Keratinocyte (primary cell): Measurements from ENCODE around the gene AMDHD2. TPM values are rescaled to one million over a fixed set of nuclear protein-coding genes. Genes with fewer than 3 reads are reported as not detected.

Source experiments
- DNase-seq: peaks from one replicate; pipeline ENCODE4 v3.0.0-alpha.2; 2011; ENCODE audit warnings: low read depth, missing footprints, low spot score
- FAIRE-seq: peaks from 2 replicates; lab custom pipeline; 2011; peaks lifted over from hg19 to GRCh38; lab: Jason Lieb, UNC
- H2AFZ ChIP-seq: 2 replicates; pipeline ENCODE4 v1.6.0; 2012; ENCODE audit warnings: low read length, control low read depth, inconsistent platforms; ENCODE audit not compliant: control insufficient read depth
- H3K27ac ChIP-seq: 2 replicates; pipeline ENCODE4 v1.5.1; 2011; ENCODE audit warnings: low read length; ENCODE audit not compliant: control insufficient read depth, insufficient read depth
- H3K27me3 ChIP-seq: 3 replicates; pipeline ENCODE4 v1.6.0; 2011; ENCODE audit warnings: low read length; ENCODE audit not compliant: control insufficient read depth, insufficient read depth; ENCODE audit errors: extremely low read depth
- H3K36me3 ChIP-seq, 2 experiments: 2 replicates in 1 of 2; 3 replicates in 1 of 2; pipeline ENCODE4 v1.5.1; 2011; ENCODE audit warnings: low read length in 2 of 2, mild to moderate bottlenecking in 1 of 2; ENCODE audit not compliant: control insufficient read depth in 2 of 2, insufficient read depth in 2 of 2; ENCODE audit errors: extremely low read depth in 1 of 2
- H3K4me1 ChIP-seq: 3 replicates; pipeline ENCODE4 v1.5.1; 2011; ENCODE audit warnings: low read length; ENCODE audit not compliant: control insufficient read depth, insufficient read depth; ENCODE audit errors: extremely low read depth
- H3K4me2 ChIP-seq: 3 replicates; pipeline ENCODE4 v1.6.0; 2011; ENCODE audit warnings: low read depth, low read length; ENCODE audit not compliant: control insufficient read depth, insufficient read depth; ENCODE audit errors: extremely low read depth
- H3K4me3 ChIP-seq, 3 experiments: fragments of 200-600 bp in 1 of 3; sonication (generic) in 1 of 3; 2 replicates in 2 of 3; 3 replicates in 1 of 3; pipeline ENCODE4 v1.5.1; 2011 to 2016; ENCODE audit warnings: low read length in 3 of 3, mild to moderate bottlenecking in 3 of 3, control low read depth in 2 of 3, inconsistent platforms in 1 of 3, low read depth in 1 of 3, mixed read lengths in 1 of 3, mixed run types in 1 of 3, moderate library complexity in 1 of 3; ENCODE audit not compliant: control insufficient read depth in 2 of 3, insufficient read depth in 2 of 3; ENCODE audit errors: extremely low read depth in 1 of 3
- H3K79me2 ChIP-seq: 2 replicates; pipeline ENCODE4 v1.6.0; 2012; ENCODE audit warnings: low read length; ENCODE audit not compliant: control insufficient read depth, insufficient read depth
- H3K9ac ChIP-seq: 3 replicates; pipeline ENCODE4 v1.6.0; 2011; ENCODE audit warnings: low read length; ENCODE audit not compliant: control insufficient read depth, insufficient read depth; ENCODE audit errors: extremely low read depth
- H3K9me1 ChIP-seq: 3 replicates; pipeline ENCODE4 v1.6.0; 2011; ENCODE audit warnings: low read length; ENCODE audit not compliant: control insufficient read depth, insufficient read depth; ENCODE audit errors: extremely low read depth
- H3K9me3 ChIP-seq: 2 replicates; pipeline ENCODE4 v1.5.1; 2012; ENCODE audit warnings: low read depth, low read length; ENCODE audit not compliant: control insufficient read depth
- H4K20me1 ChIP-seq: 3 replicates; pipeline ENCODE4 v1.6.0; 2011; ENCODE audit warnings: low read length; ENCODE audit not compliant: control insufficient read depth, insufficient read depth; ENCODE audit errors: extremely low read depth
- EZH2 ChIP-seq: IDR thresholded peaks from one replicate; pipeline ENCODE4 v1.6.1; 2012; ENCODE audit warnings: inconsistent platforms, mild to moderate bottlenecking, low read length, moderate library complexity
- dilution Hi-C: fragments of 300-500 bp; cut with MboI; formaldehyde crosslinking; loops from one replicate; pipeline ENCODE4 v1.7.0; 2020; ENCODE audit warnings: low sequenced_read_pairs; ENCODE audit not compliant: extremely low pct_ligation_motif_present
- polyA plus RNA-seq, 5 experiments: library from polyadenylated mRNA; depleted of rRNA in 3 of 5; stranded (reverse) in 3 of 5; stranded (forward) in 1 of 5; unstranded in 1 of 5; fragments of >200 nt; gene quantifications; 1 replicate in 1 of 5; 2 replicates in 3 of 5; 3 replicates in 1 of 5; pipeline versions ENCODE4 v1.2.1 to v1.2.3, GENCODE V29; 2011 to 2012; ENCODE audit warnings: missing spikeins in 2 of 5, low read depth in 1 of 5, low replicate concordance in 1 of 5
- TF ChIP-seq, protein P1 (sequence below), 3 experiments: IDR thresholded peaks in 1 of 3; conservative IDR thresholded peaks in 1 of 3; optimal IDR thresholded peaks in 1 of 3; 2 replicates in 2 of 3; 3 replicates in 1 of 3; pipeline versions ENCODE3 to v1.5.1; 2011; ENCODE audit warnings: low read length in 3 of 3, mild to moderate bottlenecking in 3 of 3, moderate library complexity in 2 of 3, control low read depth in 1 of 3, inconsistent platforms in 1 of 3; ENCODE audit not compliant: insufficient read depth in 2 of 3; ENCODE audit errors: extremely low read depth in 1 of 3

Gene AMDHD2
- polyA plus RNA-seq, 1 donor (not counting 4 experiments of a cell fraction or from before 2014, with no cell fraction given): 8.9 TPM

DNA sequence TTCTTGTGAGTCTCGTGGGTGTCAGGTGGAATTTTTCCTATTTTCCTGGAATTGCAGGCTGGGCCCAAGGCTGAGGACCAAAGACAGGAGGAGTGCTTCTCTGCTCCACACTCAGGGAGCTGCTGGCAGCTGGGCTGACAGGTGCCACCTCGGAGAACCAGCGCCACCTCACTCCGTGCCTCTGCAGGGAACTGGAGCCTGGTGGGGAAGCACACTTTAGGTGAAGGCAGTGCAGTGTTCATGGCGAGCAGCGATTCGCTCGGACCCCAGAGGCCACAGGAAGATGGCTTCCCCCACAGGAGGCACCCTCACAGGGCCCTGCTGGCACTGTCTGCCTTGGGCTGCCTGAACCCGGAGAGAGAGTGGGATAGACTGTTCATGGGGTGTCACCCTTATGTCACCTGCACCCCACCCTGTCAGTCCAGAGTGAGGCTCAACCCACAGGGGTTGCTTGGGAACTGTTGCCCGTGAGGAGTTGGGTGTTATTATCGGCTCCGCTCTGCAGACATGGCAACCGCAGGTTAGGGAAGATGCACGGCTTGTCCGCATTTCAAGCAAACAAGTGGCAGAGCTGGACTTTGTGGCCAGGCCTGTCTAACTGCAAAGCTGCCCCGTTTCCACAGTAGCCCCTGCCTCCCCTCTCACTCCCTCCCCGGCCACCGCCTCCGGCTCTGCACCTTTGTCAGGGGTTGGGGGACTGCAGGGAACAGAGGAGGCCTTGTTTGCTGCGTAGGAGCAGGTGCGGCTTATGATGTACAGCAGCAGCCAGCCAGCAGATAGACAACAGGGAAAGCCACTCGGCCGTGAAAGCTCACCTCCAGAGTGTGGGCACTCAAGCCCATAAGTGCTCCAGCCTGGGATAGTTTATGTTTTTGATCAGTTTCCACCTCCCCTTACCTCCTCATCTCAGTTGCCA lies 29.7 kb upstream of the AMDHD2 start:
- Histone ChIP-seq H3K27ac (no peak overlapping the region), H3K4me2 (no peak overlapping the region), H3K9me1 (no peaks in the 10 kb centered on the region), H3K27me3 (no peaks in the 10 kb centered on the region), H3K9me3 (no peaks in the 10 kb centered on the region), H3K79me2 (no peaks in the 10 kb centered on the region), H4K20me1 (peaks cover 3% of the 10 kb centered on the region), H3K36me3 (no peaks in the 10 kb centered on the region), H3K4me3 (no peak overlapping the region), H3K4me1 (peaks cover 3% of the 10 kb centered on the region), H2AFZ (no peak overlapping the region), H3K9ac (no peak overlapping the region)
- FAIRE-seq (no peak), DNase-seq (no peak)
- dilution Hi-C loops: no loop called here
- TF ChIP-seq, protein P1, sequence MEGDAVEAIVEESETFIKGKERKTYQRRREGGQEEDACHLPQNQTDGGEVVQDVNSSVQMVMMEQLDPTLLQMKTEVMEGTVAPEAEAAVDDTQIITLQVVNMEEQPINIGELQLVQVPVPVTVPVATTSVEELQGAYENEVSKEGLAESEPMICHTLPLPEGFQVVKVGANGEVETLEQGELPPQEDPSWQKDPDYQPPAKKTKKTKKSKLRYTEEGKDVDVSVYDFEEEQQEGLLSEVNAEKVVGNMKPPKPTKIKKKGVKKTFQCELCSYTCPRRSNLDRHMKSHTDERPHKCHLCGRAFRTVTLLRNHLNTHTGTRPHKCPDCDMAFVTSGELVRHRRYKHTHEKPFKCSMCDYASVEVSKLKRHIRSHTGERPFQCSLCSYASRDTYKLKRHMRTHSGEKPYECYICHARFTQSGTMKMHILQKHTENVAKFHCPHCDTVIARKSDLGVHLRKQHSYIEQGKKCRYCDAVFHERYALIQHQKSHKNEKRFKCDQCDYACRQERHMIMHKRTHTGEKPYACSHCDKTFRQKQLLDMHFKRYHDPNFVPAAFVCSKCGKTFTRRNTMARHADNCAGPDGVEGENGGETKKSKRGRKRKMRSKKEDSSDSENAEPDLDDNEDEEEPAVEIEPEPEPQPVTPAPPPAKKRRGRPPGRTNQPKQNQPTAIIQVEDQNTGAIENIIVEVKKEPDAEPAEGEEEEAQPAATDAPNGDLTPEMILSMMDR (optimal IDR thresholded peaks at IDR 0.05 in 1 of 3, IDR thresholded peaks at IDR 0.05 in 1 of 3, conservative IDR thresholded peaks at IDR 0.05 in 1 of 3; ENCODE audit: extremely low read depth in 1 of 3, insufficient read depth in 2 of 3, low read length in 3 of 3): no peak
- no peak for TF ChIP-seq EZH2

DNA sequence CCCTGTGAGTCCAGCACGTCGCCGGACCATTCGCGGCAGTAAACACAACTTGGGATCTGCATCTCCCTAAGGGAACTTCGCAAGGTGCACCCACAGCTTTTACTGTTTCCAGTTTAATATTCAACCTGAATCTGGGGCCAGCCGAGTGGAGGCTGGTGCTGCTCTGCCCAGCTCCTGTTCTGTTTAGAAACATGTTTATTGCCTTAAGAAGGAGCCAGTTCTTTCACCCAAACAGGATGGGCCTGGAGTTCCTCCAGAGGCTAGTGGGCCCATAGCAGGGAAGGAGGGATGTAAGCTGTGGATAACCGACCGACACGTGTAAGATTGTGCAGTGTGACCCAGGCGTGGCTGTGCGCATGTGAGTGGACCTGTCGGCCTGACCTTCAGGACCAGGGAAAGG lies 27.9 kb upstream of the AMDHD2 start:
- dilution Hi-C loops: no loop called here
- no peak overlapping the region for H3K9ac ChIP-seq

More for the DNA sequence above, 27.9 kb upstream of the AMDHD2 start:
- Histone ChIP-seq H3K9me3 (no peaks in the 10 kb centered on the region), H3K4me3 (no peak overlapping the region), H3K27me3 (no peaks in the 10 kb centered on the region), H2AFZ (no peak overlapping the region), H3K79me2 (no peaks in the 10 kb centered on the region), H3K4me2 (no peak overlapping the region), H3K4me1 (peaks cover 9% of the 10 kb centered on the region), H3K27ac (no peak overlapping the region), H3K36me3 (peaks cover 0 to 11% of the 10 kb centered on the region in 2 experiments), H4K20me1 (peaks cover 3% of the 10 kb centered on the region), H3K9me1 (no peaks in the 10 kb centered on the region)
- DNase-seq (no peak), FAIRE-seq (no peak)
- TF ChIP-seq, protein P1 (optimal IDR thresholded peaks at IDR 0.05 in 1 of 3, IDR thresholded peaks at IDR 0.05 in 1 of 3, conservative IDR thresholded peaks at IDR 0.05 in 1 of 3; ENCODE audit: extremely low read depth in 1 of 3, insufficient read depth in 2 of 3, low read length in 3 of 3): no peak
- no peak for TF ChIP-seq EZH2
